ELR (cell line): ENCODE measurements around the gene PRLH.
"Not testable (repeated sequence)": the region's sequence is repeated elsewhere in the genome, so short reads cannot be mapped to it uniquely, and the experiment has no call there.

ENCODE experiments used
- DNase-seq: peaks from one replicate; pipeline ENCODE4 v3.0.0-alpha.2; 2015; ENCODE audit warnings: low read depth

Gene PRLH

GRCh38 chr2:237583385-237584295 is 17.3 kb downstream of the PRLH start:
- no peak for DNase-seq

GRCh38 chr2:237585590-237586221 is 19.3 kb downstream of the PRLH start:
- no peak for DNase-seq

GRCh38 chr2:237588044-237588696 is 21.8 kb downstream of the PRLH start:
- no peak for DNase-seq

- peak; percentile 50 for DNase-seq
These were observed 24.1 kb downstream of the PRLH start, which contains the start of gene RAB17 for GRCh38 chr2:237590272-237591140. RAB17 (minus strand) TSS chr2:237590734; CDS start chr2:237586154, 4,580 bp downstream.

GRCh38 chr2:237591141-237591881 is 24.9 kb downstream of the PRLH start:
- no peak for DNase-seq

- no peak for DNase-seq
These were observed 26.1 kb downstream of the PRLH start for GRCh38 chr2:237592425-237592980.

GRCh38 chr2:237593036-237593435 is 26.7 kb downstream of the PRLH start:
- no peak for DNase-seq

- no peak for DNase-seq
These were observed 27.4 kb downstream of the PRLH start for GRCh38 chr2:237593596-237594320.

GRCh38 chr2:237594514-237594871 is 28.1 kb downstream of the PRLH start:
- DNase-seq: no peak

GRCh38 chr2:237595829-237596519 is 29.6 kb downstream of the PRLH start:
- DNase-seq: not testable (repeated sequence)

GRCh38 chr2:237596520-237597195 is 30.3 kb downstream of the PRLH start:
- DNase-seq: no peak

GRCh38 chr2:237597196-237598145 is 31.1 kb downstream of the PRLH start:
- no peak for DNase-seq

- no peak for DNase-seq
These were observed 32.3 kb downstream of the PRLH start for GRCh38 chr2:237598468-237599208.

GRCh38 chr2:237599465-237600110 is 33.2 kb downstream of the PRLH start:
- no peak for DNase-seq

- DNase-seq: peak; percentile 57
These were observed 34.0 kb downstream of the PRLH start for GRCh38 chr2:237600205-237600846.
